KBM-7 (cell line): ENCODE measurements around the gene NBEAL1.
A peak's percentile ranks its signal among the peaks of the same experiment; 100 is the strongest.
"Not testable (repeated sequence)": the region's sequence is repeated elsewhere in the genome, so short reads cannot be mapped to it uniquely, and the experiment has no call there.

ENCODE experiments used
- DNase-seq: peaks from one replicate; pipeline ENCODE4 v3.0.0-alpha.2; 2015
- in situ Hi-C: fragments of 300-500 bp; cut with MboI; formaldehyde crosslinking; loops from 2 replicates; pipeline ENCODE4 v1.14.3; 2020; ENCODE audit warnings: low sequenced_read_pairs, low pct_unique_long_range_greater_than_20kb, mixed read lengths

Gene NBEAL1

GRCh38 chr2:203190547-203190946 lies 175.9 kb downstream of the NBEAL1 start:
- in situ Hi-C loops, DNase-seq: not testable (repeated sequence)

- in situ Hi-C loops, DNase-seq: not testable (repeated sequence)
Observed at GRCh38 chr2:203191026-203191425, 176.4 kb downstream of the NBEAL1 start.

DNA sequence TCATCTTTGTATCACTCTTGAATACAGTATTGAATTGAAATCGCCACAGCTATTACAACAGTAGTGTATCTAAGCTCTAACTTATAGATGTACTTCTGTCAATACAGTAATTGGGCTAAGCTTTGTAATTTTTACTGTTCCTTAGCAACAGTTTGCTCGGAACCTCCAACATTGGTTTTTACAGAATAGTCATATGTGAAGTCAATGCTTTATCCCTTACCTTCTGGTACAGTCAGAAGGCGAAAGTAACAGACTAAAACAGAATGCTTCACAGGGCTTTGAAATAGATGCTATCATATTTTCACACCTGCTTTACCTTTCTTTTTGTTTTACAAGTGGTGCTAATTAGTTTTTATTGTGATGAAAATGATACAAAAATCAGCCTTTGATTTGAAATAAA lies 177.3 kb downstream of the NBEAL1 start:
- DNase-seq, result no peak
- in situ Hi-C loops, result no loop called here

DNA sequence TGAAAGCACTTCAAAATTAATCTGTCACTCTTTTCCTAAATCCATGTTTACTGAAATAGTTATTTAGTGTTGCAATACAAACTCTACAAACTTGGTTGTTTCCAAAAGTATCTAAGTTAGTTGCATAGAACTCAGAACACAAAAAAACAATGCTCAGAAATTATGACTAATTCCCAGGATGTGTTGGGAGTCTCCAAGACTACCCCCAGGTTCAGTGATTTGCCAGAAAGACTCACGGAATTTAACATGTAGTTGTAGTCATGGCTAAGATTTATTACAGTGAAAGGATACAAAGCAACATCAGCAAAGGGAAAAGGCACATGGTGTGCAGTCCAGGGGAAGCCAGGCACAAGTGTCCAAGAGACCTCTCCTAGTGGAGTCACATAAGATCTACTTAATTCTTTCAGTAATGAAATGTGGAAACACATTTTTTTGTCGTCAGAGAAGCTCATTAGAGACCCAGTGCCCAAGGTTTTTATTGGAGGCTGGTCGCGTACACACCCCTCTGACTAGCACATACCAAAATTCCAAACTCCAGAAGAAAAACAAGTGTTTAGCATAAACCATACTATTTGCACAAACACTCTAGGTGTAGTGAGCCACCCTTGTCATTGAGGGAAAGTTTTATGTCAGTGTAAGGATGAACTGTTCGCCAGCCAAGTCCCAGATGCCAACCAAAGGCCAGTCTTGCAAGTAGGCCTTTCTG lies 180.8 kb downstream of the NBEAL1 start:
- in situ Hi-C loops, result no loop called here
- no peak for DNase-seq

- DNase-seq, result no peak
- in situ Hi-C loops, result no loop called here
Observed at GRCh38 chr2:203200866-203201265, 186.2 kb downstream of the NBEAL1 start.

DNA sequence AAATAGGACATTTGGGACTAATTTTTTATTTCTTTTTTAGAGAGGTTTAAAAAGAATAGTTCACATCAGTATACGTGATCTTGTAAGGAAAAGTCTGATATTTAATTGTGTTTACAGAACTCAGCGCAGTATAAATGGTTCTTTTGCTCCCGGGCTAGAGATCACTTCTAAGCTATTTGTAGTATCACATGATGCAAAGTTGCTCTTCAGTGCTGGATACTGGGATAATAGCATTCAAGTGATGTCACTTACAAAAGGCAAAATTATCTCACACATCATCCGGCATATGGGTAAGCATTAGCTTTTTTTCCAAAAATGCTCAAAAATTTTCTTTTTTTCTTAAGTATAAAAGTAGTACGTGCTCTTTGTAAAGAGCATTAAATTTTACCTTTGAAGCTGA lies 186.8 kb downstream of the NBEAL1 start:
- in situ Hi-C loops, result no loop called here
- DNase-seq, result no peak

DNA sequence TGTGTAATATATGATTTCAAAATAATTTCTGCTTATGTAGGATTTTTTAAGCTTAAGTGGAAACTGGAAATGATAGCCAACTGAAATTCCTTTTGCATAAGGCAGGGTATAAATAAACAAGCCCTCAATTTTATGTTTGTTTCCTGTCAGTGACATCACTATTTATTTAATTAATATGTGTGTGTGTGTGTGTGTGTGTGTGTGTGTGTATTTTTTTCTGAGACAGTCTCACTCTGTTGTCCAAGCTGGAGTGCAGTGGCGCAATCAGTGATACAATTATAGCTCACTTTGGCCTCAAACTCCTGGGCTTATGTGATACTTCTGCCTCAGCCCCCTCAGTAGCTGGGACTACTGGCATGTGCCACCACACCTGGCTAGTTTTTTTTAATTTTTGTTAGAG lies 194.9 kb downstream of the NBEAL1 start:
- no peak for DNase-seq
- in situ Hi-C loops, result no loop called here

DNA sequence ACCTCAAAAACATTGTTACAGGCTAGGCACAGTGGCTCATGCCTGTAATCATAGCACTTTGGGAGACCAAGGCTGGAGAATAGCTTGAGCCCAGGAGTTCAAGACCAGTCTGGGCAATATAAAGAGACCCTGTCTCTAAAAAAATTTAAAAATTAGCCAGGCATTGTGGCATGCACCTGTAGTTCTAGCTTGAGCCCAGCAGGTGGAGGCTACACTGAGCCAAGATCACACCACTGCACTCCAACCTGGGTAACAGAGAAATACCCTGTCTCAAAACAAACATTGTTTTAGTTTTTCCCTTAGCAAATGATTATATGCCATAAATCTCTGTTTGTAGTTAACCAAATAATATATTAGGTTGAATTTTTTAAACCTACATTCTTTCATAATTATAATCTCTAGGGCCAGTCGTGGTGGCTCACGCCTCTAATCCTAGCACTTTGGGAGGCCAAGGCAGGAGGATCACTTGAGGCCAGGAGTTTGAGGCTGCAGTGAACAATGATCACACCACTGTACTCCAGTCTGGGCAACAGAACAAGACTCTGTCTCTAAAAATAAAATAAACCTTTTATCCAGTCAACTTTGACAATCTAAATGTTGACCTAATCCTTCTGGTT lies 210.9 kb downstream of the NBEAL1 start:
- peak; percentile 53 for DNase-seq
- in situ Hi-C loops, result no loop called here

GRCh38 chr2:203229674-203230073 lies 215.0 kb downstream of the NBEAL1 start:
- in situ Hi-C loops, DNase-seq: not testable (repeated sequence)

DNA sequence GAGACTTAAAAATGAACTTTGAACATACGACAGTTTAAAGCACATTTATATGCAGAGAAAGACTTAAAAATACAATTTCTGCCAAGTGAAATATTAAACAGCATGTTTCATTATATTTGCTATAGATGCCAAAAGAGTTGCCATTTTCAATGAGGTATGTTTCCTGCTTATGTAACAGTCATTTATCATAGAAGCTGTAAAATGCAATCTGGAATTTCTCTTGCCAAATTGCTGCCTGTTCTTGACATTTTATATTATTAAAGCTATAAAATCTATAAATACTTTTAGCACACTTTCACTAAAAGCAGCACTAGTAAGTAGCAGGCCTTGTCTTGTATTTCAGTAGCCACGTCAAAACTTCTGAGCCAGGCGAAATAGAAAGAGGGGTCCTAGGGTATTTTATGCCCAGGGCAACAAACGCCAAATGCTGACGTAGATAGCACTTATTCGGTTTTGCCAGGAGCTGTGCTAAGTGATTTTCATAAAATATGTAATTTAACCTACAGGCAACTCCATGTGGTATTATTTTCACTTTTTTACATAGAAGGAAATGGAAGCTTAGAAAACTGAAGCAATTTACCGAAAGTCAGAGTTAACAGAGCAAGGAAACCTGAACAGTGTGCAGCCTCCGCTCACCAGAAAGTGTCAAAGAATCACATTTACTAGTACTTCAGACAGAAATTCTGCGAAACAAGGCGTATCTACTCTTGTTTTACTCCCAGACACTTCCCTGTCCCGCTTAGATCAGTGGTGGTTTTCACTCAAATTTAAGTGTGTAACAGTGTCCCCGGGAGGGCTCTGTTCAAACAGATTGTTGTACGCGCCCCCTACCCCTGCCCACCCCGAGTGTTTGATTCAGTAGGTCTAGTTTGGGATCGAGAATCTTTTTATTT lies 222.9 kb downstream of the NBEAL1 start:
- DNase-seq, result no peak
- in situ Hi-C loops, result no loop called here

GRCh38 chr2:203238292-203238703 lies 223.6 kb downstream of the NBEAL1 start:
- no peak for DNase-seq
- in situ Hi-C loops, result no loop called here

- in situ Hi-C loops, result no loop called here
Observed at GRCh38 chr2:203238704-203239526, 224.2 kb downstream of the NBEAL1 start, which contains the start of gene CYP20A1. Gene CYP20A1 (plus strand): TSS chr2:203239018. CDS start chr2:203239063, 45 bp downstream.

DNA sequence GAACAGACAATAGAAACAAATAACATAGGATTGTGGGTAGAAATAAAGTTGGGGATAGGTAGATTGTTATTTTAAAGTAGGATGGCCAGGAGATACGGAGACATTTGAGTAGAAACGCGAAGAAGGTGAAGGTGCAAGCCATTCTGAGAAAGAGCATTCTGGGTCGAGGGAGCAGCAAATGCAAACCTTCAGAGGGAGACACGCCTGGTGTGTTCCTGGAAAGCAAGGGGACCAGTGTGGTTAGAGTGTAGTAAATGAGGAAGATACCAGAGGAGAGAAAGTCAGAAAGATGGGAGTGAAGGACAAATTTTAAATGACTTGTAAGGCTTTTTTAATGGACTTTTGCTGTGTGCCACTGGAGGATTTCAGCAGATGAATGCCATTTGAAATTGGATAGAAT lies 225.8 kb downstream of the NBEAL1 start:
- DNase-seq, result peak; percentile 42
- in situ Hi-C loops, result no loop called here

More at GRCh38 chr2:203238704-203239526, 224.2 kb downstream of the NBEAL1 start, which contains the start of gene CYP20A1:
- DNase-seq, result peak; percentile 97

DNA sequence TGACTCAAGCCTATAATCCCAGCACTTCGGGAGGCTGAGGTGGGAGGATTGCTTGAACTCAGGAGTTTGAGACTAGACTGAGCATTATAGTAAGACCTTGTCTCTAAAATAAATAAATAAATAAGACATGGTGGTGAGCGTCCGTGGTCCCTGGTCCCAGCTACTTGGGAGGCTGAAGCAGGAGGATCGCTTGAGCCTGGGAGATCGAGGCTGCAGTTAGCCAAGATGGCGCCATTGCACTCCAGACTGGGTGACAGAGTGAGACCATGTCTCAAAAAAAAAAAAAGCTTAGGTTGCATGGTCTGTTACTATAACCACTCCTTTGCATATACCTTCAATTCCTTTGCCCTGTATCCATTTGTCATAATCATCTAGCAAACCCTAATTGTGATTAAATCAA lies 227.8 kb downstream of the NBEAL1 start:
- in situ Hi-C loops, result no loop called here

GRCh38 chr2:203246646-203247045 lies 232.0 kb downstream of the NBEAL1 start:
- no peak for DNase-seq
- in situ Hi-C loops, result no loop called here

More for the DNA sequence above, 227.8 kb downstream of the NBEAL1 start:
- DNase-seq, result no peak

GRCh38 chr2:203252818-203253217 lies 238.1 kb downstream of the NBEAL1 start:
- in situ Hi-C loops, result no loop called here
- no peak for DNase-seq

- in situ Hi-C loops, DNase-seq: not testable (repeated sequence)
Observed at GRCh38 chr2:203253422-203254095, 238.9 kb downstream of the NBEAL1 start.
